ENCODE data around the gene BRAT1. TPM values are rescaled to one million over a fixed set of nuclear protein-coding genes. Genes with fewer than 3 reads are reported as not detected.

The BRAT1 gene
- polyA plus RNA-seq, 1 donor from 2014 or later, result 60.3 TPM

DNA sequence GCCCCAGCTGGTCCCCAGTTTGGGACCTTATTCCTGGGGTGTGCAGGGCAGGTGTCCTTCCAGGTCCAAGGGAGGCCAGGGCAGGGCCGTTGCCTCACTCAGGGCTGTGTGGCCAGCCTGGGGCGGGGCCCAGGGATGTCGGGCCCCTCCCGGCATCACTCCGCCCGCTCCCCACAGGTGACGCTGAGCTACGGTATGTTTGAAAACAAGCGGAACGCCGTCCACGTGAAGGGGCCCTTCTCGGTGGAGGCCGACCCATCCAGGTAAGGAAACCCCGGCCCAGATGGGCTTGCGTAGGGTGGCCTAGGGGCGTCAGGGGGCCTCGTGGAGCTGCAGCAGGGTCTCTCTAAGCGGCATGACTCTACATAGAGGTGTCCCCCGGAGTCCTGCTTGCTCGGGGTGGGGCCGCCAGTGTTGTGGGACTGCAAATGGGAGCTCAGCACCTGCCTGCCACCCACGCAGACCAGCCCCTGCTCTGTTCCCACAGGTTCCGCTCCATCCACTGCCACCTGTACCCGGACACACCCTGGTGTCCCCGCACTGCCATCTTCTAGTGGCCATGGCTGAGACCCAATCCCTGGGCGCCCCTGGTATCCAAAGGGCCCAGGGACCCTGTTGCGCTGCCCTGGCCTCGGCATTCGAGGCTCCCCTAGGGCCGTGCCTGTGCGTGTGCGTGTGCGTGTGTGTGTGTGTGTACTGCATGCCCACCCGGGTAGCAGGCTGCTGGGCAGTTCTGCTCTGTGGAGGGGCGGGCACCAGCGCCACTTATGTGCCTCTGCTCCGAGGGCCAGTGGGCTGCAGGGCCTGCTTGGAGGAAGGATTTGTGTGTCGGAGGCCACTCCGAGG, 28.4 kb downstream of the BRAT1 start:
- no peaks in the 10 kb centered on the region for H4K20me1 ChIP-seq (ENCODE audit: insufficient read depth)
- no peaks in the 10 kb centered on the region for H3K36me3 ChIP-seq (ENCODE audit: insufficient read depth, low read length)
- peaks cover 19% of the 10 kb centered on the region for H3K79me2 ChIP-seq (replicated peaks; ENCODE audit: insufficient read depth, low read length)
- no peaks in the 10 kb centered on the region for H3K9me2 ChIP-seq (ENCODE audit: insufficient read depth, low read length)
- no peak for TF ChIP-seq RAD21 (conservative IDR thresholded peaks at IDR 0.05)
- TF ChIP-seq EZH2 (IDR thresholded peaks at IDR 0.05; ENCODE audit: borderline replicate concordance, insufficient read depth, low read length, poor library complexity, severe bottlenecking), result no peak
- TF ChIP-seq, protein P1, sequence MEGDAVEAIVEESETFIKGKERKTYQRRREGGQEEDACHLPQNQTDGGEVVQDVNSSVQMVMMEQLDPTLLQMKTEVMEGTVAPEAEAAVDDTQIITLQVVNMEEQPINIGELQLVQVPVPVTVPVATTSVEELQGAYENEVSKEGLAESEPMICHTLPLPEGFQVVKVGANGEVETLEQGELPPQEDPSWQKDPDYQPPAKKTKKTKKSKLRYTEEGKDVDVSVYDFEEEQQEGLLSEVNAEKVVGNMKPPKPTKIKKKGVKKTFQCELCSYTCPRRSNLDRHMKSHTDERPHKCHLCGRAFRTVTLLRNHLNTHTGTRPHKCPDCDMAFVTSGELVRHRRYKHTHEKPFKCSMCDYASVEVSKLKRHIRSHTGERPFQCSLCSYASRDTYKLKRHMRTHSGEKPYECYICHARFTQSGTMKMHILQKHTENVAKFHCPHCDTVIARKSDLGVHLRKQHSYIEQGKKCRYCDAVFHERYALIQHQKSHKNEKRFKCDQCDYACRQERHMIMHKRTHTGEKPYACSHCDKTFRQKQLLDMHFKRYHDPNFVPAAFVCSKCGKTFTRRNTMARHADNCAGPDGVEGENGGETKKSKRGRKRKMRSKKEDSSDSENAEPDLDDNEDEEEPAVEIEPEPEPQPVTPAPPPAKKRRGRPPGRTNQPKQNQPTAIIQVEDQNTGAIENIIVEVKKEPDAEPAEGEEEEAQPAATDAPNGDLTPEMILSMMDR (IDR thresholded peaks at IDR 0.05; ENCODE audit: poor library complexity, severe bottlenecking), result no peak
- no peak for TF ChIP-seq POLR2AphosphoS5 (IDR thresholded peaks at IDR 0.05)
- no peak for TF ChIP-seq EP300 (conservative IDR thresholded peaks at IDR 0.05; ENCODE audit: poor library complexity, severe bottlenecking)
- TF ChIP-seq SMC3 (conservative IDR thresholded peaks at IDR 0.05; ENCODE audit: poor library complexity), result no peak
- TF ChIP-seq TAF1 (IDR thresholded peaks at IDR 0.05; ENCODE audit: low read depth), result no peak
- TF ChIP-seq, protein P2, sequence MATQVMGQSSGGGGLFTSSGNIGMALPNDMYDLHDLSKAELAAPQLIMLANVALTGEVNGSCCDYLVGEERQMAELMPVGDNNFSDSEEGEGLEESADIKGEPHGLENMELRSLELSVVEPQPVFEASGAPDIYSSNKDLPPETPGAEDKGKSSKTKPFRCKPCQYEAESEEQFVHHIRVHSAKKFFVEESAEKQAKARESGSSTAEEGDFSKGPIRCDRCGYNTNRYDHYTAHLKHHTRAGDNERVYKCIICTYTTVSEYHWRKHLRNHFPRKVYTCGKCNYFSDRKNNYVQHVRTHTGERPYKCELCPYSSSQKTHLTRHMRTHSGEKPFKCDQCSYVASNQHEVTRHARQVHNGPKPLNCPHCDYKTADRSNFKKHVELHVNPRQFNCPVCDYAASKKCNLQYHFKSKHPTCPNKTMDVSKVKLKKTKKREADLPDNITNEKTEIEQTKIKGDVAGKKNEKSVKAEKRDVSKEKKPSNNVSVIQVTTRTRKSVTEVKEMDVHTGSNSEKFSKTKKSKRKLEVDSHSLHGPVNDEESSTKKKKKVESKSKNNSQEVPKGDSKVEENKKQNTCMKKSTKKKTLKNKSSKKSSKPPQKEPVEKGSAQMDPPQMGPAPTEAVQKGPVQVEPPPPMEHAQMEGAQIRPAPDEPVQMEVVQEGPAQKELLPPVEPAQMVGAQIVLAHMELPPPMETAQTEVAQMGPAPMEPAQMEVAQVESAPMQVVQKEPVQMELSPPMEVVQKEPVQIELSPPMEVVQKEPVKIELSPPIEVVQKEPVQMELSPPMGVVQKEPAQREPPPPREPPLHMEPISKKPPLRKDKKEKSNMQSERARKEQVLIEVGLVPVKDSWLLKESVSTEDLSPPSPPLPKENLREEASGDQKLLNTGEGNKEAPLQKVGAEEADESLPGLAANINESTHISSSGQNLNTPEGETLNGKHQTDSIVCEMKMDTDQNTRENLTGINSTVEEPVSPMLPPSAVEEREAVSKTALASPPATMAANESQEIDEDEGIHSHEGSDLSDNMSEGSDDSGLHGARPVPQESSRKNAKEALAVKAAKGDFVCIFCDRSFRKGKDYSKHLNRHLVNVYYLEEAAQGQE (IDR thresholded peaks at IDR 0.05; ENCODE audit: borderline replicate concordance), result no peak
- TF ChIP-seq MXI1 (conservative IDR thresholded peaks at IDR 0.05; ENCODE audit: poor library complexity, severe bottlenecking), result no peak
- no peak overlapping the region for H2AFZ ChIP-seq (ENCODE audit: low read depth, low read length)
- H3K27ac ChIP-seq (ENCODE audit: low read length), result no peak overlapping the region
- no peaks in the 10 kb centered on the region for H3K27me3 ChIP-seq (ENCODE audit: insufficient read depth, low read depth, low read length)
- no peak overlapping the region for H3K9ac ChIP-seq (ENCODE audit: low read length)
- H3K4me2 ChIP-seq (ENCODE audit: low read length), result no peak overlapping the region
- H3K9me3 ChIP-seq (ENCODE audit: low read length), result no peaks in the 10 kb centered on the region
- H3F3A ChIP-seq (ENCODE audit: insufficient read depth, low read length, poor library complexity, severe bottlenecking), result no peaks in the 10 kb centered on the region
- H3K4me3 ChIP-seq (ENCODE audit: low read length), result no peak overlapping the region

DNA sequence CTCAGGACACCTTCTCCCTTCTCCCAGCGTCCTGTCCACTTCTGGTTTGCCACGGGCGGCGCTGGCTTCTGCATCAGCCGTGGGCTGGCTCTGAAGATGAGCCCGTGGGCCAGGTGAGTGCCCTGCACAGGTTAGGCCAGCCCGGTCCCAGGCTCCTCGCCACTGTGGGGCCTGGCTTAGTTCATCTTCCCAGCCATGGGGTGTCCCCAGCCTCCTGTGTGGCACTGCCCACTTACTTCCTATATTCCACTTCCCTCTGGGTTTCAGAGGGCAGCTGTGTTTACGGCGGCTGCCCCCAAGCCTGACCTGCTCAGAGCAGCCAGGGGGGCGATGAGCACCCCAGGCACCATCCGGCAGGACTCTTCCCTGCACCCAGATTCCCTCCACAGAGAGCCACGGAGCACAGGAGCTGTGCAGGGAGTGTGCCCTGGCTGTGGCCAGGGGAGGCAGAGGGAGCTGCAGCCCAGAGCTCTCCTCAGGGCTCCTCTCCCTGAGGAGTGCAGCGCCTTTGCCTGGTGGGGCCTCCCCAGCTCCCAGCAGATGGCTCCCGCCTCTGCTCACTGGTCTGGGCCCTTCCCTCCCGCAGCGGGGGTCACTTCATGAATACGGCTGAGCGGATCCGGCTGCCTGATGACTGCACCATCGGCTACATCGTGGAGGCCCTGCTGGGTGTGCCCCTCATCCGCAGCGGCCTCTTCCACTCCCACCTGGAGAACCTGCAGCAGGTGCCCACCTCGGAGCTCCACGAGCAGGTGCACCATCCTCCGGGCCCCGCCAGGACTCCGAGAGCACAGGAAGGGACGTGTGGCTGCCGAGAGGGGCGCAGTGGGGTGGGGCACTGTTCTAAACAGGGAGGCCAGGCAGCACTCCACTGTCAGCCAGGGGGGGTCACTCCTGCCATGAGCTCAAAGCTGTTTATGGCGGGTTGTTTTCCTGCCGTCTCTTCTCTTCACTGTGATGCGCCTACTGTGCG, 29.4 kb downstream of the BRAT1 start:
- no peak overlapping the region for H3K27ac ChIP-seq (ENCODE audit: low read length)
- H3K4me2 ChIP-seq (ENCODE audit: low read length), result no peak overlapping the region
- no peaks in the 10 kb centered on the region for H3F3A ChIP-seq (ENCODE audit: insufficient read depth, low read length, poor library complexity, severe bottlenecking)
- H3K27me3 ChIP-seq (ENCODE audit: insufficient read depth, low read depth, low read length), result no peaks in the 10 kb centered on the region
- H3K9me3 ChIP-seq (ENCODE audit: low read length), result no peaks in the 10 kb centered on the region
- H3K36me3 ChIP-seq (ENCODE audit: insufficient read depth, low read length), result no peaks in the 10 kb centered on the region
- H2AFZ ChIP-seq (ENCODE audit: low read depth, low read length), result no peak overlapping the region
- H3K79me2 ChIP-seq (replicated peaks; ENCODE audit: insufficient read depth, low read length), result peaks cover 26% of the 10 kb centered on the region
- H3K9me2 ChIP-seq (ENCODE audit: insufficient read depth, low read length), result no peaks in the 10 kb centered on the region
- H3K9ac ChIP-seq (ENCODE audit: low read length), result no peak overlapping the region
- no peak for TF ChIP-seq POLR2AphosphoS5 (IDR thresholded peaks at IDR 0.05)
- no peak for TF ChIP-seq TAF1 (IDR thresholded peaks at IDR 0.05; ENCODE audit: low read depth)
- no peak for TF ChIP-seq MXI1 (conservative IDR thresholded peaks at IDR 0.05; ENCODE audit: poor library complexity, severe bottlenecking)
- TF ChIP-seq, protein P2 (IDR thresholded peaks at IDR 0.05; ENCODE audit: borderline replicate concordance), result no peak
- no peak for TF ChIP-seq EZH2 (IDR thresholded peaks at IDR 0.05; ENCODE audit: borderline replicate concordance, insufficient read depth, low read length, poor library complexity, severe bottlenecking)
- TF ChIP-seq, protein P1 (IDR thresholded peaks at IDR 0.05; ENCODE audit: poor library complexity, severe bottlenecking), result no peak
- TF ChIP-seq SMC3 (conservative IDR thresholded peaks at IDR 0.05; ENCODE audit: poor library complexity), result no peak
- TF ChIP-seq RAD21 (conservative IDR thresholded peaks at IDR 0.05), result no peak
- no peak for TF ChIP-seq EP300 (conservative IDR thresholded peaks at IDR 0.05; ENCODE audit: poor library complexity, severe bottlenecking)
- no peak overlapping the region for H3K4me3 ChIP-seq (ENCODE audit: low read length)
- no peaks in the 10 kb centered on the region for H4K20me1 ChIP-seq (ENCODE audit: insufficient read depth)
